HEK293 (cell line): ENCODE measurements around the gene TRIM62.

ENCODE experiments used
- CTCF ChIP-seq: fragments of 450-650 bp; formaldehyde crosslinking; IDR thresholded peaks from 2 replicates; pipeline ENCODE4 v1.5.1; 2016; ENCODE audit warnings: missing biosample characterization, missing genetic modification characterization
- IKZF3 ChIP-seq: fragments of 450-650 bp; IDR thresholded peaks from 2 replicates; pipeline ENCODE4 v1.5.0; 2018; ENCODE audit warnings: missing biosample characterization, mild to moderate bottlenecking, missing genetic modification characterization, moderate library complexity
- YY1 ChIP-seq: fragments of 450-650 bp; formaldehyde crosslinking; IDR thresholded peaks from 2 replicates; pipeline ENCODE4 v1.5.1; 2018; ENCODE audit warnings: missing biosample characterization, missing genetic modification characterization
- YY2 ChIP-seq: fragments of 450-650 bp; formaldehyde crosslinking; IDR thresholded peaks from 2 replicates; pipeline ENCODE4 v1.5.1; 2016; ENCODE audit warnings: missing biosample characterization, missing genetic modification characterization
- ZBTB44 ChIP-seq: fragments of 450-650 bp; IDR thresholded peaks from 2 replicates; pipeline ENCODE4 v1.5.1; 2018; ENCODE audit warnings: missing biosample characterization, mild to moderate bottlenecking, missing genetic modification characterization
- ZBTB49 ChIP-seq: fragments of 450-650 bp; formaldehyde crosslinking; IDR thresholded peaks from 2 replicates; pipeline ENCODE4 v1.5.1; 2016; ENCODE audit warnings: missing biosample characterization, missing genetic modification characterization, low read depth
- ZNF184 ChIP-seq: fragments of 450-650 bp; IDR thresholded peaks from 2 replicates; pipeline ENCODE4 v1.5.1; 2018; ENCODE audit warnings: missing biosample characterization, mild to moderate bottlenecking, missing genetic modification characterization
- ZNF221 ChIP-seq: fragments of 450-650 bp; formaldehyde crosslinking; IDR thresholded peaks from 2 replicates; pipeline ENCODE4 v1.5.1; 2017; ENCODE audit warnings: missing biosample characterization, missing genetic modification characterization, borderline replicate concordance
- ZNF274 ChIP-seq, 2 experiments: fragments of 200-500 bp in 1 of 2; fragments of 450-650 bp in 1 of 2; sonication (Bioruptor generic) in 1 of 2; formaldehyde crosslinking in 1 of 2; IDR thresholded peaks; 2 replicates each; pipeline versions ENCODE4 v1.5.1 to v1.6.1; 2014 to 2016; ENCODE audit warnings: borderline replicate concordance in 1 of 2, inconsistent platforms in 1 of 2, low read length in 1 of 2, missing biosample characterization in 1 of 2, missing genetic modification characterization in 1 of 2
- ZNF366 ChIP-seq: fragments of 450-650 bp; formaldehyde crosslinking; conservative IDR thresholded peaks from 2 replicates; pipeline ENCODE4 v1.5.1; 2016; ENCODE audit warnings: missing biosample characterization, missing genetic modification characterization
- ZNF837 ChIP-seq: fragments of 450-650 bp; formaldehyde crosslinking; IDR thresholded peaks from 2 replicates; pipeline ENCODE4 v1.5.1; 2016; ENCODE audit warnings: missing biosample characterization, missing genetic modification characterization

GRCh38 chr1:33132549-33132948 is 49.3 kb downstream of the TRIM62 start:
- TF ChIP-seq CTCF (tag by site-specific recombination) = no peak
- TF ChIP-seq IKZF3 (tag by site-specific recombination) = no peak
- TF ChIP-seq ZNF366 (tag by site-specific recombination) = no peak
- TF ChIP-seq ZBTB44 (tag by site-specific recombination) = no peak
- no peak for TF ChIP-seq ZNF274 (IDR thresholded peaks at IDR 0.05; ENCODE audit: low read length)
- no peak for TF ChIP-seq ZNF274 (tag by site-specific recombination; IDR thresholded peaks at IDR 0.05; ENCODE audit: borderline replicate concordance)
- no peak for TF ChIP-seq ZNF184 (tag by site-specific recombination)
- no peak for TF ChIP-seq YY1
- TF ChIP-seq ZBTB49 (tag by site-specific recombination) = no peak
- TF ChIP-seq YY2 (tag by site-specific recombination) = no peak
- no peak for TF ChIP-seq ZNF837 (tag by site-specific recombination)
- no peak for TF ChIP-seq ZNF221
